GM12873 (cell line): ENCODE measurements around the gene BAX.

Experiments used
- TF ChIP-seq, protein P1 (sequence below): IDR thresholded peaks from 2 replicates; pipeline ENCODE4 v1.5.1; 2012; ENCODE audit warnings: low read depth, mild to moderate bottlenecking, moderate library complexity, low read length, control low read depth; ENCODE audit not compliant: insufficient read depth; ENCODE audit errors: missing control alignments

BAX gene

DNA sequence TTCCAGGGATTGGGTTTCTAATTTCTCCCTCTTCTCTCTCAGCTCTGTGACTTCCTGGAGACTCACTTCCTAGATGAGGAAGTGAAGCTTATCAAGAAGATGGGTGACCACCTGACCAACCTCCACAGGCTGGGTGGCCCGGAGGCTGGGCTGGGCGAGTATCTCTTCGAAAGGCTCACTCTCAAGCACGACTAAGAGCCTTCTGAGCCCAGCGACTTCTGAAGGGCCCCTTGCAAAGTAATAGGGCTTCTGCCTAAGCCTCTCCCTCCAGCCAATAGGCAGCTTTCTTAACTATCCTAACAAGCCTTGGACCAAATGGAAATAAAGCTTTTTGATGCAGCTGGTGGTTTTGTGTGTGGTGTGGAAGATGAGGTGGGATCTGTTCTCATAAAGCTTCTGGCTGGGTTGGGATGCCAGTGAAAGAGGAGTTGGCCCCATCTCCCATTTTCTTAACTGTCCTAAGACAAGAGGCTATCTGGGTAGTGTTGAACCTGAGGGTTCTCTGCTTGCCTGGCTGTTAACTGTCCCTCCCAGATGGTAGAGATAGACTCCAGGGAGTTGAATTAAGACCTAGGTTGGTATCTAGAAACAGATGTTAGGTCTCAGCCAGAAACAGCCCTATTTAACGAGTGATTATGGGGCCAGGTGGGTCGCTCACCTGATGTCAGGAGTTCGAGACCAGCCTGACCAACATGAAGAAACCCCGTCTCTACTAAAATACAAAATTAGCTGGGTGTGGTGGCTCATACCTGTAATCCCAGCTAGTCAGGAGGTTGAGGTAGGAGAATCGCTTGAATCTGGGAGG lies 12.1 kb downstream of the BAX start:
- TF ChIP-seq, protein P1, sequence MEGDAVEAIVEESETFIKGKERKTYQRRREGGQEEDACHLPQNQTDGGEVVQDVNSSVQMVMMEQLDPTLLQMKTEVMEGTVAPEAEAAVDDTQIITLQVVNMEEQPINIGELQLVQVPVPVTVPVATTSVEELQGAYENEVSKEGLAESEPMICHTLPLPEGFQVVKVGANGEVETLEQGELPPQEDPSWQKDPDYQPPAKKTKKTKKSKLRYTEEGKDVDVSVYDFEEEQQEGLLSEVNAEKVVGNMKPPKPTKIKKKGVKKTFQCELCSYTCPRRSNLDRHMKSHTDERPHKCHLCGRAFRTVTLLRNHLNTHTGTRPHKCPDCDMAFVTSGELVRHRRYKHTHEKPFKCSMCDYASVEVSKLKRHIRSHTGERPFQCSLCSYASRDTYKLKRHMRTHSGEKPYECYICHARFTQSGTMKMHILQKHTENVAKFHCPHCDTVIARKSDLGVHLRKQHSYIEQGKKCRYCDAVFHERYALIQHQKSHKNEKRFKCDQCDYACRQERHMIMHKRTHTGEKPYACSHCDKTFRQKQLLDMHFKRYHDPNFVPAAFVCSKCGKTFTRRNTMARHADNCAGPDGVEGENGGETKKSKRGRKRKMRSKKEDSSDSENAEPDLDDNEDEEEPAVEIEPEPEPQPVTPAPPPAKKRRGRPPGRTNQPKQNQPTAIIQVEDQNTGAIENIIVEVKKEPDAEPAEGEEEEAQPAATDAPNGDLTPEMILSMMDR, result no peak

DNA sequence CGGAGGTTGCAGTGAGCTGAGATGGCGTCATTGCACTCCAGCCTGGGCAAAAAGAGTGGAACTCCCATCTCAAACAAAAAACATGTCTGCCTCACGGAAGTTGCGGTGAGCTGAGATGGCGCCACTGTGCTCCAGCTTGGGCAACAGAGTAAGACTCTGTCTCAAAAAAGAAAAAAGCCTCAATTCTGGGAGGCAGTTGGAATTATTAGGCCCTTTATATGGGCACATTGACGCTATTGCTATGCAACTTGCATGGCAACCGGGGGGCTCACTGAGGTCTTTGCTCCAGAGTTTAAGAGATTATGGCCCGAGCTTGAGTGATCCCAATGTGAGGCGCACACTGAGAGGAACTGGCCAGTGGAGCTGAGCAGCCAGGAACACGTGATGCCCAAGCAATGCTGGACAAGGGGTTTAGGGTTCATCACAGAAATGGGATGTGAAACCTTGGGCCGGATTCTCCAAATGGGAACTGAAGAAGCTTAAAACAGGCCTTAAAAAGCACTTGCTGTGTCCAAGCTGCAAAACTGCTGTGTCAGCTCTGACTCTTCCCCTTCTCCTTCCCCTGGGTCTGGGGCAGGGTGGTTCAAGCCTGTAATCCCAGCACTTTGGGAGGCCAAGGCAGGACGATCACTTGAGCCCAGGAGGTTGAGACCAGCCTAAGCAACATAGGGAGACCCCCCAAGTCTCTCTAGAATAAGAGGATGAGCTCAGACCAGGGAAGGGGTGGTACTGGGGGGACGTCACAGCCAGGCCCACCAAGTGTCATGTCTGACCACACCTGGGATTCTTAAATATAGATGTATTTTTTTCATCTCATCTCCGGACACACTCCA lies 12.9 kb downstream of the BAX start:
- TF ChIP-seq, protein P1, result no peak

DNA sequence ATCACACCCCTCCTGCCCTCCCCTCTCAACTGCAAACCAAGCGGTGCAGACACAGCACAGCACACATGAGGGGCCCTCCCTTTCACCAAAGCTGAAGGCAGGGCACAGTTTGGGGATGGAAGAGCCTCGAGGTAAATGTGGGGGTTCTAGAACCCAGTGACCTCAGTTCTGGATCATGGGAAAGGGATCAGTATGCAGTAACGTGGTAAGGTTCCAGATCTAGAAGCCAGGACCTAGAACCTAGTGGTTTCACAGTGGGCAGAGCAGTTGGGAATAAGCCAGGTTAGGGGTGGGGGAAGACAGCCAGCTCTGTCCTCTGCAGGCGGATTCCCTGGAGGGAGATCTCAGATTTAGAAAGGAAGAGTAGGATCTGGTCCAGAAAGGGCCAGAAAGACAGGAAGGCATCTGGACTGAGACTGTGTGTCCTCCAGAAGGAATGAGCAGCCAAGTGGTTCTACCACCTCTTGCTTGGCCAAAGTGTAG lies 13.5 kb downstream of the BAX start:
- TF ChIP-seq, protein P1, result no peak

DNA sequence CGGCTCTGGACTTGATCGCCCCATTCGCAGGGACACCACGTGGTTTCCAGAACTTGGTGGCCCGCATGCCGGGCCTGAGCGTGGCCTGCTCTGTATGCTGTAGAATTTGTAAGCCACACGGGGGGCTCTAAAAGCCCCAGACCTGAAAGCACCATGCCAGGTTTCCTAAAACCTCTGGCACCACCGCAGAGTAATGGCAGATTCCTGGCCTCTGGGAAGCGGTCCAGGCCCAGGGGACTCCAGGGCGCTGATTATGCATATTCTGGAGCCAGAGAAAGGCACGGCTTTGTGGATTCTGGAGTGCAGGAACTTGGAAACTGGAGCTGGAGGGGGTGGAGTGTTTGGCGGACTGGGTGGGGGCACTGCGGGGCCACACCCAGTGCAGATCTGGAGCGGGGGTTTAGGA lies 14.1 kb downstream of the BAX start:
- TF ChIP-seq, protein P1, result no peak

DNA sequence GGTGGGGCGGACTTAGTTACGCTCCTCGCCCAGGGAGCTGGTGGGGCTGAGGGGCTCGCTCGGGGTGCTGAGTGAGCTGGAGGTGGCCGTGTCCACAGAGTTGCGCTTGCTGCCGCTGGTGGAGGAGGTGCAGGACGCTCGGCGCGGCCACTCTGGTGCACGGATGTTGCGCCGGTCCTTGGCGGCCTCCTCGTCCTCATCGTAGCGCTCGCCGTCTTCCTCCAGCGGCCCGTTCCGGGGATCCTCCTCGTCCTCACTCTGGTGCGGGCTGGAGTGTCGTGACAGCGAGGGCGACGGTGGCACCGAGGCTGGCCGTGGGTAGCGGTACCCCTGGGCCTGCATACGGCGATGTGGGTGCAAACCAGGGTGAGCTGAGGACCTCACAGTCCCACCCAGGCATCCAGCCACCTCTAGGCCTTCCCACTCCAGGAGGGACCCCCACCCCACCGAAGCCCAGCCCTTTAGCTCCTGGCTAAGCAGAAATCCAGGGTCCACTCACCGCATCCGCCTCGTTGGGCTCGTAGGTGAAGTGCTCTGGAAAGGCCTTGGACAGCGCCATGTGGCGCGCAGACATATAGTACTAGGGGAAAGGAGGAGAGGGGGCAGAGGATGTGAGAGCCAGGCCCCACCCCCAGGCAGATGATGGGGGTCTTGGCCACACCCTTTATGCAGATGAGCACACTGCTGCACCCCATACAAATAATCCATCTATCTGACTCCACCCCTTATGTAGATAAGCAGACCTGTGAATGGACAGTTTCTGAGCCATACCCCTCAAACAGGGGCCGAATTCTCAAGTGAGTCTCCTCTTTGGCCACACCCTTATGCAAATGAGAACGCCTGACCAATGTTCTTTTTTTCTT lies 14.8 kb downstream of the BAX start:
- TF ChIP-seq, protein P1, result no peak

DNA sequence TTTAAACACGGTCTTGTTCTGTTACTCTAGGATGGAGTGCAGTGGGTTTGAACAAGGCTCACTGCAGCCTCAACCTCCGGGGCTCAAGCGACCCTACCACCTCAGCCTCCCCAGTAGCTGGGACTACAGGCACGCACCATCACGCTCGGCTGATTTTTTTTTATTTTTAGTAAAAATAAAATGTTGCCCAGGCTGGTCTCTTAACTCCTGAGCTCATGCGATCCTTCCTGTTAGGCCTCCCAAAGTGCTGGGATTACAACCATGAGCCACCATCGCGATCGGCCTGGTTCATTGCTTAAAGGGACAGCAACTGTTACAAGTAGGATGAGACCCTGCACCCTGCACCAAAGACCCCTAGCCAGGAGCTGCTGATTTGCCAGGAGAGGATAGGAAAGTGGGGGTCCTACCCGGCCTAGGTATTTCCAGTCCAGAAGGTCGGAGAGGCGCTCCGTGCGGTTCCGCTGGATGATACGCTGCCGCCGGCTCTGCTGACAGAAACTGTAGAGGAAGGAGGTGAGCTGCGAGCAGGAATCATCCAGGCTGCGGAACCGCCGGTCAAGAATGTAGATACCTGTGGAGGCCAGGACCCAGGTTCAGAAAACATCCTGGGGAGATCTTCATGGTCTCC lies 15.6 kb downstream of the BAX start:
- TF ChIP-seq, protein P1, result no peak
